GM18507 (cell line): ENCODE measurements around the gene DMD.
"Not testable (repeated sequence)": the region's sequence is repeated elsewhere in the genome, so short reads cannot be mapped to it uniquely, and the experiment has no call there.

ENCODE experiments used
- DNase-seq: peaks from one replicate; pipeline ENCODE4 v3.0.0; 2011; ENCODE audit warnings: low read depth; ENCODE audit not compliant: insufficient read length; ENCODE audit errors: extremely low spot score
- FAIRE-seq: peaks from 2 replicates; lab custom pipeline; 2011; peaks lifted over from hg19 to GRCh38; lab: Jason Lieb, UNC

The DMD gene

GRCh38 chrX:33161829-33162228, 49.5 kb downstream of the DMD start:
- DNase-seq, result no peak
- FAIRE-seq, result no peak

GRCh38 chrX:33160273-33160672, 51.1 kb downstream of the DMD start:
- DNase-seq, result no peak
- FAIRE-seq, result no peak

- DNase-seq (no peak), FAIRE-seq (no peak)
These were observed 55.1 kb downstream of the DMD start for GRCh38 chrX:33156152-33156726.

GRCh38 chrX:33149580-33149979, 61.8 kb downstream of the DMD start:
- DNase-seq (no peak), FAIRE-seq (no peak)

- FAIRE-seq, result no peak
- no peak for DNase-seq
These were observed 62.3 kb downstream of the DMD start for GRCh38 chrX:33149085-33149484.

- no peak for FAIRE-seq
- DNase-seq, result no peak
These were observed 69.0 kb downstream of the DMD start for GRCh38 chrX:33142331-33142730.

GRCh38 chrX:33138677-33139249, 72.6 kb downstream of the DMD start:
- FAIRE-seq (no peak), DNase-seq (no peak)

GRCh38 chrX:33134164-33134563, 77.2 kb downstream of the DMD start:
- DNase-seq (no peak), FAIRE-seq (no peak)

- DNase-seq (no peak), FAIRE-seq (no peak)
These were observed 78.0 kb downstream of the DMD start for GRCh38 chrX:33133320-33133719.

- FAIRE-seq (no peak), DNase-seq (no peak)
These were observed 78.8 kb downstream of the DMD start for GRCh38 chrX:33132569-33132968.

GRCh38 chrX:33129607-33130006, 81.7 kb downstream of the DMD start:
- no peak for FAIRE-seq
- DNase-seq, result no peak

GRCh38 chrX:33128048-33128805, 83.1 kb downstream of the DMD start:
- FAIRE-seq, result no peak
- no peak for DNase-seq

GRCh38 chrX:33126469-33126868, 84.9 kb downstream of the DMD start:
- FAIRE-seq (no peak), DNase-seq (no peak)

- FAIRE-seq, result no peak
- no peak for DNase-seq
These were observed 101.5 kb downstream of the DMD start for GRCh38 chrX:33109858-33110257.

- no peak for FAIRE-seq
These were observed 104.6 kb downstream of the DMD start for GRCh38 chrX:33106737-33107136.

GRCh38 chrX:33095079-33095478, 116.3 kb downstream of the DMD start:
- DNase-seq, result no peak
- no peak for FAIRE-seq

More at GRCh38 chrX:33106737-33107136, 104.6 kb downstream of the DMD start:
- no peak for DNase-seq

GRCh38 chrX:33087411-33087810, 123.9 kb downstream of the DMD start:
- no peak for FAIRE-seq
- DNase-seq, result no peak

- FAIRE-seq, result no peak
- no peak for DNase-seq
These were observed 124.5 kb downstream of the DMD start for GRCh38 chrX:33086886-33087285.

- DNase-seq (no peak), FAIRE-seq (no peak)
These were observed 129.0 kb downstream of the DMD start for GRCh38 chrX:33082371-33082770.

- FAIRE-seq (no peak), DNase-seq (no peak)
These were observed 133.1 kb downstream of the DMD start for GRCh38 chrX:33078273-33078672.

- DNase-seq, FAIRE-seq: not testable (repeated sequence)
These were observed 137.7 kb downstream of the DMD start for GRCh38 chrX:33073660-33074059.
